Mesodermal cell (in vitro differentiated cells): ENCODE results near the gene ZCCHC12.

Experiments used
- H3K27ac ChIP-seq: 2 replicates; pipeline ENCODE4 v1.7.0; 2013; ENCODE audit warnings: mild to moderate bottlenecking, low read depth, low read length, moderate library complexity; ENCODE audit not compliant: severe bottlenecking
- H3K36me3 ChIP-seq: 2 replicates; pipeline ENCODE4 v1.7.1; 2013; ENCODE audit warnings: mild to moderate bottlenecking, low read length, moderate library complexity; ENCODE audit not compliant: control insufficient read depth, insufficient read depth
- H3K4me1 ChIP-seq: one replicate; pipeline ENCODE4 v1.7.1; 2013; ENCODE audit warnings: mild to moderate bottlenecking, low read length; ENCODE audit not compliant: insufficient read depth, control insufficient read depth, poor library complexity, severe bottlenecking
- H3K4me3 ChIP-seq: 2 replicates; pipeline ENCODE4 v1.7.0; 2013; ENCODE audit warnings: low read length, control low read depth, mild to moderate bottlenecking; ENCODE audit not compliant: insufficient read depth, poor library complexity, severe bottlenecking; ENCODE audit errors: extremely low read depth
- H3K9me3 ChIP-seq: 2 replicates; pipeline ENCODE4 v1.7.1; 2013; ENCODE audit warnings: mild to moderate bottlenecking, low read length, moderate library complexity; ENCODE audit not compliant: control insufficient read depth
- WGBS, 2 experiments: methylation state at CpG; one replicate each; pipeline ENCODE4 v1.1.5; 2013; ENCODE audit warnings: missing lambda C conversion rate in 2 of 2; ENCODE audit not compliant: insufficient coverage in 2 of 2; 5-methylcytosine and 5-hydroxymethylcytosine counted together

Gene ZCCHC12

GRCh38 chrX:118839334-118839958 lies 15.8 kb downstream of the ZCCHC12 start:
- Histone ChIP-seq H3K9me3 (no peaks in the 10 kb centered on the region), H3K4me3 (peak overlapping the region; percentile 23), H3K4me1 (no peaks in the 10 kb centered on the region), H3K27ac (no peak overlapping the region), H3K36me3 (no peaks in the 10 kb centered on the region)
- 7% methylated on average over 18 to 30 of the region's 50 CpGs for WGBS, 2 experiments

- Histone ChIP-seq H3K4me3 (no peak overlapping the region), H3K9me3 (no peaks in the 10 kb centered on the region), H3K27ac (no peak overlapping the region), H3K36me3 (no peaks in the 10 kb centered on the region), H3K4me1 (no peaks in the 10 kb centered on the region)
- WGBS, 2 experiments: no CpG with 5 or more reads among the region's 1 CpG
Measured at GRCh38 chrX:118847676-118848075, 24.1 kb downstream of the ZCCHC12 start.

- 60 to 67% methylated on average over 1 of the region's 3 CpGs for WGBS, 2 experiments
- H3K9me3 ChIP-seq: no peaks in the 10 kb centered on the region
- no peak overlapping the region for H3K27ac ChIP-seq
- no peaks in the 10 kb centered on the region for H3K36me3 ChIP-seq
- no peaks in the 10 kb centered on the region for H3K4me1 ChIP-seq
- no peak overlapping the region for H3K4me3 ChIP-seq
Measured at GRCh38 chrX:118853596-118853995, 30.0 kb downstream of the ZCCHC12 start.

GRCh38 chrX:118855681-118856310 lies 32.2 kb downstream of the ZCCHC12 start:
- WGBS, 2 experiments: no CpG with 5 or more reads among the region's 3 CpGs
- H3K9me3 ChIP-seq: no peaks in the 10 kb centered on the region
- H3K4me3 ChIP-seq: no peak overlapping the region
- no peaks in the 10 kb centered on the region for H3K4me1 ChIP-seq
- H3K36me3 ChIP-seq: no peaks in the 10 kb centered on the region
- H3K27ac ChIP-seq: no peak overlapping the region

DNA sequence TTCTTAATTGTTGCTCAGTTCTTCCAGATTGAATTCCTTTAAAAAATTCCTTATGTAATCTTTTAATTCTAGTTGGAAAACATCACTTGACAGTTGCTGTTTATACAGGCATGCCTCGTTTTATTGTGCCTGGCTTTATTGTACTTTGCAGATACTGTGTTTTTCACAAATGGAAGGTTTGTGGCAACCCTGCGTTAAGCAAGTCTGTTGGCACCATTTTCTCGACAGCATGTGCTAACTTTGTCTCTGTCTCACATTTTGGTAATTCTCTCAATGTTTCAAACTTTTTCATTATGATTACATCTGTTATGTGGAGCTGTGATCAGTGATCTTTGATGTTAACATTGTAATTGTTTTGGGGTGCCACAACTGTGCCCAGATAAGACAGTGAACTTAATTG lies 33.4 kb downstream of the ZCCHC12 start:
- 73 to 100% methylated on average over 1 to 2 of the region's 3 CpGs for WGBS, 2 experiments
- no peaks in the 10 kb centered on the region for H3K36me3 ChIP-seq
- no peaks in the 10 kb centered on the region for H3K9me3 ChIP-seq
- no peaks in the 10 kb centered on the region for H3K4me1 ChIP-seq
- H3K27ac ChIP-seq: no peak overlapping the region
- no peak overlapping the region for H3K4me3 ChIP-seq

GRCh38 chrX:118861338-118861737 lies 37.7 kb downstream of the ZCCHC12 start:
- 93 to 100% methylated on average over 1 to 2 of the region's 2 CpGs for WGBS, 2 experiments
- H3K4me1 ChIP-seq: no peaks in the 10 kb centered on the region
- no peak overlapping the region for H3K27ac ChIP-seq
- no peaks in the 10 kb centered on the region for H3K36me3 ChIP-seq
- no peak overlapping the region for H3K4me3 ChIP-seq
- H3K9me3 ChIP-seq: no peaks in the 10 kb centered on the region

DNA sequence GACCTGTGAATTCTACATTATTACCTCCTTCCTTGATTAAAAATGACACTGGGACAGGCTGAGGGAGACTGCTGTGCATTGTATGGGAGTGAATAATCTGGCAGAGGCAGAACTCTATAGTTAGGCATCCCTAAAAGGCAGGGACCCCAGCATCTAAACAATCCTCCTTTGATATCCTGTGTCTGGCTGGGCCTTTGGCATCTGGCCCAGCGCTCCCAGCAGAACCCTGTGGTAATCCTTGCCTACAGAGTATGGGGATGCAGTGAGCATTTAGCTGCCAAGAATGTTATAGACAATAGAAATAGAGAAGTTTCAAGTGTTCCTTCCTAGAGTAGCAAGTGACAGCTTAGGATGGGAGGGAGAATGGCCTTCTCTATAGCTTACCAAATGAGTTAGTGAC lies 38.5 kb downstream of the ZCCHC12 start:
- no CpG with 5 or more reads among the region's 1 CpG for WGBS, 2 experiments

GRCh38 chrX:118862979-118863378 lies 39.4 kb downstream of the ZCCHC12 start:
- H3K4me3 ChIP-seq: no peak overlapping the region
- H3K36me3 ChIP-seq: no peaks in the 10 kb centered on the region
- WGBS, 2 experiments: 80% methylated on average over 1 of the region's 4 CpGs; no CpG with 5 or more reads in 1 of the 2 experiments
- no peaks in the 10 kb centered on the region for H3K9me3 ChIP-seq
- H3K27ac ChIP-seq: no peak overlapping the region
- H3K4me1 ChIP-seq: no peaks in the 10 kb centered on the region

More for the DNA sequence above, 38.5 kb downstream of the ZCCHC12 start:
- Histone ChIP-seq H3K4me3 (no peak overlapping the region), H3K4me1 (no peaks in the 10 kb centered on the region), H3K9me3 (no peaks in the 10 kb centered on the region), H3K27ac (no peak overlapping the region), H3K36me3 (no peaks in the 10 kb centered on the region)

- WGBS, 2 experiments: 94% methylated on average over 2 of the region's 3 CpGs; no CpG with 5 or more reads in 1 of the 2 experiments
- H3K4me1 ChIP-seq: no peaks in the 10 kb centered on the region
- H3K9me3 ChIP-seq: no peaks in the 10 kb centered on the region
Measured at GRCh38 chrX:118864063-118864635, 40.5 kb downstream of the ZCCHC12 start.

DNA sequence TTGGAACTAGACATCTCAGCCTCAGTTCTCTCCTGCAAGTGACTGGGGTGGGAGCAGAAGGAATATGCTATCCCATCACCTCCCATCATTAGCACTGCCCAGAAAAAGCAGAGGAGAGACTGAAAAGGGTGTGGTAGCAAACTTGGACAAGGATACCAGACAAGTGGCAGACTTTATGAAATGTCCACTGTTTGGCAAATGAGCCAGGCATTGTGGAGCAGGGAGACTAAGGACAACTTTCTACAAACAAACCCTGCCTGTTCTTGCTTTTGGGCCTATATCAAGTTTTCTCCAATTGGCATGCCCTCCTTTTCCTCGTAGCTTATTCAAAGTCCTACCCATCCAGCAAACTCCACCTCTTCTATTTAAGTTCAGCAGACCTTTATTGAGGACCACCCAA lies 41.6 kb downstream of the ZCCHC12 start:
- no peak overlapping the region for H3K4me3 ChIP-seq
- H3K27ac ChIP-seq: no peak overlapping the region
- WGBS, 2 experiments: no CpG with 5 or more reads among the region's 1 CpG
- H3K9me3 ChIP-seq: no peaks in the 10 kb centered on the region
- no peaks in the 10 kb centered on the region for H3K36me3 ChIP-seq
- no peaks in the 10 kb centered on the region for H3K4me1 ChIP-seq

More at GRCh38 chrX:118864063-118864635, 40.5 kb downstream of the ZCCHC12 start:
- Histone ChIP-seq H3K27ac (no peak overlapping the region), H3K36me3 (no peaks in the 10 kb centered on the region), H3K4me3 (no peak overlapping the region)

- H3K4me1 ChIP-seq: no peaks in the 10 kb centered on the region
- 100% methylated on average over 1 of the region's 3 CpGs; no CpG with 5 or more reads in 1 of the 2 experiments for WGBS, 2 experiments
- no peak overlapping the region for H3K27ac ChIP-seq
Measured at GRCh38 chrX:118867251-118867650, 43.6 kb downstream of the ZCCHC12 start.

More at GRCh38 chrX:118867251-118867650, 43.6 kb downstream of the ZCCHC12 start:
- H3K36me3 ChIP-seq: no peaks in the 10 kb centered on the region
- H3K4me3 ChIP-seq: no peak overlapping the region
- no peaks in the 10 kb centered on the region for H3K9me3 ChIP-seq
